H9 (cell line): ENCODE data around the gene RHOD. TPM values are rescaled to one million over a fixed set of nuclear protein-coding genes. Genes with fewer than 3 reads are reported as not detected.

Experiments
- DNase-seq: peaks from one replicate; pipeline ENCODE4 v3.0.0-alpha.2; 2017
- H2AFZ ChIP-seq: one replicate; pipeline ENCODE4 v1.6.1; 2013; ENCODE audit warnings: mild to moderate bottlenecking, low read length, control low read depth, moderate library complexity
- H2AK5ac ChIP-seq: 2 replicates; pipeline ENCODE4 v1.6.1; 2013; ENCODE audit warnings: low read length, control low read depth, mixed read lengths; ENCODE audit not compliant: insufficient read length
- H2BK120ac ChIP-seq: one replicate; pipeline ENCODE4 v1.6.1; 2013; ENCODE audit warnings: low read depth, mild to moderate bottlenecking, low read length, control low read depth, inconsistent platforms; ENCODE audit not compliant: poor library complexity, severe bottlenecking
- H2BK12ac ChIP-seq: 2 replicates; pipeline ENCODE4 v1.6.1; 2013; ENCODE audit warnings: low read length, control low read depth, mixed read lengths, low read depth; ENCODE audit not compliant: insufficient read length
- H2BK15ac ChIP-seq: 2 replicates; pipeline ENCODE4 v1.6.1; 2013; ENCODE audit warnings: low read depth, low read length, control low read depth
- H2BK20ac ChIP-seq: one replicate; pipeline ENCODE4 v1.6.1; 2013; ENCODE audit warnings: low read depth, mild to moderate bottlenecking, low read length, control low read depth, inconsistent platforms; ENCODE audit not compliant: poor library complexity, severe bottlenecking
- H2BK5ac ChIP-seq: 2 replicates; pipeline ENCODE4 v1.6.1; 2013; ENCODE audit warnings: low read length, control low read depth, mixed read lengths; ENCODE audit not compliant: insufficient read length
- H3K14ac ChIP-seq: 2 replicates; pipeline ENCODE4 v1.6.1; 2013; ENCODE audit warnings: low read length, control low read depth; ENCODE audit not compliant: insufficient read depth
- H3K18ac ChIP-seq: 2 replicates; pipeline ENCODE4 v1.6.1; 2013; ENCODE audit warnings: low read depth, mild to moderate bottlenecking, mixed read lengths, low read length, control low read depth; ENCODE audit not compliant: insufficient read length
- H3K23ac ChIP-seq: 2 replicates; pipeline ENCODE4 v1.6.1; 2013; ENCODE audit warnings: low read length, control low read depth, mixed read lengths, low read depth; ENCODE audit not compliant: insufficient read length
- H3K23me2 ChIP-seq: 2 replicates; pipeline ENCODE4 v1.6.1; 2013; ENCODE audit warnings: low read depth, mild to moderate bottlenecking, mixed read lengths, low read length, control low read depth; ENCODE audit not compliant: insufficient read length, poor library complexity, severe bottlenecking
- H3K27ac ChIP-seq: 2 replicates; pipeline ENCODE4 v1.5.1; 2013; ENCODE audit warnings: low read length, control low read depth, mixed read lengths, low read depth; ENCODE audit not compliant: insufficient read length
- H3K27me3 ChIP-seq: 2 replicates; pipeline ENCODE4 v1.6.1; 2013; ENCODE audit warnings: low read length, control low read depth, inconsistent platforms; ENCODE audit not compliant: insufficient read depth
- H3K4ac ChIP-seq: 2 replicates; pipeline ENCODE4 v1.6.1; 2013; ENCODE audit warnings: low read depth, mild to moderate bottlenecking, control low read depth, inconsistent platforms, low read length, moderate library complexity
- H3K4me1 ChIP-seq: 2 replicates; pipeline ENCODE4 v1.6.1; 2013; ENCODE audit warnings: low read length, control low read depth, inconsistent platforms; ENCODE audit not compliant: insufficient read depth
- H3K4me2 ChIP-seq: 2 replicates; pipeline ENCODE4 v1.6.1; 2013; ENCODE audit warnings: low read length, control low read depth, mixed read lengths; ENCODE audit not compliant: insufficient read length, insufficient read depth
- H3K56ac ChIP-seq: 2 replicates; pipeline ENCODE4 v1.6.1; 2013; ENCODE audit warnings: low read depth, mild to moderate bottlenecking, mixed read lengths, low read length, control low read depth; ENCODE audit not compliant: insufficient read length
- H3K79me1 ChIP-seq: 2 replicates; pipeline ENCODE4 v1.6.1; 2013; ENCODE audit warnings: low read depth, mild to moderate bottlenecking, moderate library complexity, low read length, control low read depth, inconsistent platforms; ENCODE audit not compliant: insufficient read depth, poor library complexity, severe bottlenecking
- H3K79me2 ChIP-seq: 2 replicates; pipeline ENCODE4 v1.6.1; 2013; ENCODE audit warnings: low read length, control low read depth, inconsistent platforms; ENCODE audit not compliant: insufficient read depth
- H3K9ac ChIP-seq: 2 replicates; pipeline ENCODE4 v1.6.1; 2013; ENCODE audit warnings: low read length, control low read depth, mixed read lengths; ENCODE audit not compliant: insufficient read length; ENCODE audit errors: extremely low read depth
- H3K9me3 ChIP-seq: one replicate; pipeline ENCODE4 v1.6.1; 2013; ENCODE audit warnings: low read depth, low read length, inconsistent platforms; ENCODE audit not compliant: control insufficient read depth
- H3T11ph ChIP-seq: one replicate; pipeline ENCODE4 v1.6.1; 2013; ENCODE audit warnings: mild to moderate bottlenecking, low read length, control low read depth, inconsistent platforms
- H4K20me1 ChIP-seq: one replicate; pipeline ENCODE4 v1.6.1; 2013; ENCODE audit not compliant: control insufficient read depth, insufficient read length, insufficient read depth
- H4K5ac ChIP-seq: 2 replicates; pipeline ENCODE4 v1.6.1; 2013; ENCODE audit warnings: low read depth, mild to moderate bottlenecking, mixed read lengths, low read length, control low read depth; ENCODE audit not compliant: insufficient read length
- H4K8ac ChIP-seq: replicated peaks from 2 replicates; pipeline ENCODE4 v1.6.1; 2013; ENCODE audit warnings: low read length, control low read depth, mixed read lengths, low read depth; ENCODE audit not compliant: insufficient read length
- H4K91ac ChIP-seq: 2 replicates; pipeline ENCODE4 v1.6.1; 2013; ENCODE audit warnings: low read depth, mild to moderate bottlenecking, moderate library complexity, mixed read lengths, low read length, control low read depth; ENCODE audit not compliant: insufficient read length
- H3K27ac Mint-ChIP-seq, 3 experiments: 2 replicates in 2 of 3; 3 replicates in 1 of 3; pipeline ENCODE4 v1.8.0; 2020 to 2021; ENCODE audit warnings: mixed read lengths in 3 of 3, mild to moderate bottlenecking in 1 of 3, moderate library complexity in 1 of 3
- H3K27me3 Mint-ChIP-seq: 2 replicates; pipeline ENCODE4 v1.8.0; 2021; ENCODE audit warnings: low read depth, mild to moderate bottlenecking, moderate library complexity, mixed read lengths
- H3K36me3 Mint-ChIP-seq, 3 experiments: 2 replicates in 2 of 3; 3 replicates in 1 of 3; pipeline ENCODE4 v1.8.0; 2020 to 2021; ENCODE audit warnings: low read depth in 3 of 3, mixed read lengths in 3 of 3; ENCODE audit not compliant: insufficient read depth in 1 of 3
- H3K4me1 Mint-ChIP-seq, 2 experiments: 2 replicates each; pipeline ENCODE4 v1.8.0; 2020; ENCODE audit warnings: mixed read lengths in 2 of 2
- H3K4me3 Mint-ChIP-seq, 2 experiments: 2 replicates in 1 of 2; 3 replicates in 1 of 2; pipeline ENCODE4 v1.8.0; 2020 to 2021; ENCODE audit warnings: mild to moderate bottlenecking in 2 of 2, mixed read lengths in 2 of 2, moderate library complexity in 1 of 2
- H3K9me3 Mint-ChIP-seq, 2 experiments: 2 replicates in 1 of 2; 3 replicates in 1 of 2; pipeline ENCODE4 v1.8.0; 2020; ENCODE audit warnings: mild to moderate bottlenecking in 2 of 2, mixed read lengths in 2 of 2, moderate library complexity in 1 of 2
- WGBS: extraction: QIAGEN DNeasy Blood & Tissue Kit; methylation state at CpG from one replicate; pipeline ENCODE4 v1.1.7; 2013; ENCODE audit warnings: missing lambda C conversion rate, low lambda C conversion rate, mixed read lengths; ENCODE audit not compliant: insufficient read length; ENCODE audit errors: extremely low coverage; 5-methylcytosine and 5-hydroxymethylcytosine counted together
- total RNA-seq: library from RNA; stranded (reverse); gene quantifications from 2 replicates; pipeline ENCODE4 v1.2.1, GENCODE V29; 2021
- TF ChIP-seq, protein P1 (sequence below): fragments of 200-600 bp; sonication (generic); conservative IDR thresholded peaks from 3 replicates; pipeline ENCODE4 v1.8.0; 2021; ENCODE audit warnings: antibody characterized with exemption, mild to moderate bottlenecking

The RHOD gene
- total RNA-seq, 1 experiment from 2014 or later = 14.8 TPM

- peaks cover 3% of the 10 kb centered on the region for H3K23me2 ChIP-seq
- no peak overlapping the region for H3K27ac ChIP-seq
- no peak overlapping the region for H3K18ac ChIP-seq
- no peaks in the 10 kb centered on the region; the same call in 1 of the 2 replicates for H3K27me3 Mint-ChIP-seq
- H3K36me3 Mint-ChIP-seq = no peaks in the 10 kb centered on the region; a peak in 2 of 7 replicates
- no peak overlapping the region for H2BK12ac ChIP-seq
- no peak overlapping the region for H3K14ac ChIP-seq
- no peaks in the 10 kb centered on the region for H3K9me3 Mint-ChIP-seq
- no peak overlapping the region for H3K27ac Mint-ChIP-seq
- H3K23ac ChIP-seq = no peak overlapping the region
- no peak overlapping the region for H4K5ac ChIP-seq
- no peak overlapping the region for H2BK15ac ChIP-seq
- H3K4me1 ChIP-seq = no peaks in the 10 kb centered on the region
- no peak overlapping the region for H4K91ac ChIP-seq
- TF ChIP-seq, protein P1, sequence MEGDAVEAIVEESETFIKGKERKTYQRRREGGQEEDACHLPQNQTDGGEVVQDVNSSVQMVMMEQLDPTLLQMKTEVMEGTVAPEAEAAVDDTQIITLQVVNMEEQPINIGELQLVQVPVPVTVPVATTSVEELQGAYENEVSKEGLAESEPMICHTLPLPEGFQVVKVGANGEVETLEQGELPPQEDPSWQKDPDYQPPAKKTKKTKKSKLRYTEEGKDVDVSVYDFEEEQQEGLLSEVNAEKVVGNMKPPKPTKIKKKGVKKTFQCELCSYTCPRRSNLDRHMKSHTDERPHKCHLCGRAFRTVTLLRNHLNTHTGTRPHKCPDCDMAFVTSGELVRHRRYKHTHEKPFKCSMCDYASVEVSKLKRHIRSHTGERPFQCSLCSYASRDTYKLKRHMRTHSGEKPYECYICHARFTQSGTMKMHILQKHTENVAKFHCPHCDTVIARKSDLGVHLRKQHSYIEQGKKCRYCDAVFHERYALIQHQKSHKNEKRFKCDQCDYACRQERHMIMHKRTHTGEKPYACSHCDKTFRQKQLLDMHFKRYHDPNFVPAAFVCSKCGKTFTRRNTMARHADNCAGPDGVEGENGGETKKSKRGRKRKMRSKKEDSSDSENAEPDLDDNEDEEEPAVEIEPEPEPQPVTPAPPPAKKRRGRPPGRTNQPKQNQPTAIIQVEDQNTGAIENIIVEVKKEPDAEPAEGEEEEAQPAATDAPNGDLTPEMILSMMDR = peak; percentile 95
- H4K8ac ChIP-seq = no peak overlapping the region
- H3K4me3 Mint-ChIP-seq = peak overlapping the region in 1 of 2 experiments; percentile 10; a peak in 2 of 5 replicates
- no peaks in the 10 kb centered on the region for H3K9me3 ChIP-seq
- H3K56ac ChIP-seq = no peak overlapping the region
- H2AFZ ChIP-seq = no peak overlapping the region
- H3K4me1 Mint-ChIP-seq = peaks cover 0 to 3% of the 10 kb centered on the region in 2 experiments; a peak in 1 of 4 replicates
- peak; percentile 94 for DNase-seq
- no peak overlapping the region for H2AK5ac ChIP-seq
- H3K4ac ChIP-seq = no peak overlapping the region
- no peaks in the 10 kb centered on the region for H3K79me1 ChIP-seq
- no peaks in the 10 kb centered on the region for H3K79me2 ChIP-seq
- H4K20me1 ChIP-seq = no peaks in the 10 kb centered on the region
- H3K9ac ChIP-seq = no peak overlapping the region
- no peak overlapping the region for H3T11ph ChIP-seq
- no peak overlapping the region for H2BK20ac ChIP-seq
- H3K27me3 ChIP-seq = no peaks in the 10 kb centered on the region
- no peak overlapping the region for H3K4me2 ChIP-seq
- H2BK120ac ChIP-seq = no peak overlapping the region
- no peak overlapping the region for H2BK5ac ChIP-seq
- no CpG with 5 or more reads among the region's 53 CpGs for WGBS
Observed at GRCh38 chr11:67071420-67072284, 15.0 kb downstream of the RHOD start.
